GM18858 (cell line): ENCODE measurements around the gene TERB1.

Source experiments
- ATAC-seq: cut with Tn5 transposase; IDR thresholded peaks from one replicate; pipeline ENCODE4 v1.9.1; 2021; ENCODE audit not compliant: unreplicated experiment

The TERB1 gene

DNA sequence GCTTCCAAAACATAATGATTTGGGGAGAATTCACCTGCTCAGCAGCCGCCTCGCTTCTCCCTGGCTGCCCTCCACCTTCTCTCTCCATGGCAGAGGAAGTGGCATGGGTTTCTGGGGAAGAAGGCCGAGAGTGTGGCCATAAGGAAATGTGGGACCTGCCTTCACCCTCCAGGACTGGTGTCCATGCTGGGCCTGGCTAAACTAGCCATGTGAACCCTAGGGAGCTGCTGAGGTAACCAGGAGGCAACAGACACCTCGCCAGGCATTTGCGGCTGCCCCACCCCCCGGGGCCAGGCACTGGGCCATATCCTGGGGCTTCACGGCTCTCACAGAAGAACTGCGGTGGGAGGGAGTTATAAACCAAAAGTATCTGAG is 94.9 kb downstream of the TERB1 start:
- no peak for ATAC-seq

GRCh38 chr16:66705790-66706505 is 95.4 kb downstream of the TERB1 start:
- ATAC-seq: no peak
